Medulla oblongata (tissue), 1 donor: ENCODE results near the gene SLCO3A1.

Experiments used
- DNase-seq: peaks from one replicate; pipeline ENCODE4 v3.0.0-alpha.2; 2015; ENCODE audit errors: extremely low spot score

The SLCO3A1 gene

GRCh38 chr15:91911844-91912243, 58.3 kb downstream of the SLCO3A1 start:
- DNase-seq = no peak

- DNase-seq = no peak
These were observed 58.8 kb downstream of the SLCO3A1 start for GRCh38 chr15:91912336-91912735.

- no peak for DNase-seq
These were observed 60.1 kb downstream of the SLCO3A1 start for GRCh38 chr15:91913560-91913959.

- DNase-seq = no peak
These were observed 62.1 kb downstream of the SLCO3A1 start for GRCh38 chr15:91915576-91915975.

- no peak for DNase-seq
These were observed 62.5 kb downstream of the SLCO3A1 start for GRCh38 chr15:91916051-91916450.

- DNase-seq = no peak
These were observed 64.3 kb downstream of the SLCO3A1 start for GRCh38 chr15:91917686-91918360.

GRCh38 chr15:91919014-91919534, 65.6 kb downstream of the SLCO3A1 start:
- DNase-seq = peak; percentile 90

- DNase-seq = no peak
These were observed 67.8 kb downstream of the SLCO3A1 start for GRCh38 chr15:91921188-91921842.

- DNase-seq = no peak
These were observed 68.3 kb downstream of the SLCO3A1 start for GRCh38 chr15:91921843-91922198.

GRCh38 chr15:91922646-91923547, 69.4 kb downstream of the SLCO3A1 start:
- DNase-seq = no peak

GRCh38 chr15:91924183-91924582, 70.7 kb downstream of the SLCO3A1 start:
- no peak for DNase-seq

GRCh38 chr15:91924837-91925495, 71.5 kb downstream of the SLCO3A1 start:
- DNase-seq = no peak

- no peak for DNase-seq
These were observed 72.3 kb downstream of the SLCO3A1 start for GRCh38 chr15:91925794-91926193.

- no peak for DNase-seq
These were observed 73.4 kb downstream of the SLCO3A1 start for GRCh38 chr15:91926908-91927270.

GRCh38 chr15:91927585-91927984, 74.1 kb downstream of the SLCO3A1 start:
- DNase-seq = no peak

GRCh38 chr15:91928675-91929074, 75.2 kb downstream of the SLCO3A1 start:
- DNase-seq = no peak

GRCh38 chr15:91929509-91929908, 76.0 kb downstream of the SLCO3A1 start:
- DNase-seq = no peak

- no peak for DNase-seq
These were observed 76.6 kb downstream of the SLCO3A1 start for GRCh38 chr15:91930092-91930491.

GRCh38 chr15:91936182-91936775, 82.8 kb downstream of the SLCO3A1 start:
- DNase-seq = no peak

- no peak for DNase-seq
These were observed 83.4 kb downstream of the SLCO3A1 start for GRCh38 chr15:91936927-91937326.

GRCh38 chr15:91938136-91938535, 84.6 kb downstream of the SLCO3A1 start:
- DNase-seq = no peak
